ENCODE measurements around the gene IP6K2. TPM values are rescaled to one million over a fixed set of nuclear protein-coding genes. Genes with fewer than 3 reads are reported as not detected.
"Not testable (repeated sequence)": the region's sequence is repeated elsewhere in the genome, so short reads cannot be mapped to it uniquely, and the experiment has no call there.

Gene IP6K2
- total and polyA plus RNA-seq, 2 experiments from 2014 or later, result 97.0 to 97.4 TPM

DNA sequence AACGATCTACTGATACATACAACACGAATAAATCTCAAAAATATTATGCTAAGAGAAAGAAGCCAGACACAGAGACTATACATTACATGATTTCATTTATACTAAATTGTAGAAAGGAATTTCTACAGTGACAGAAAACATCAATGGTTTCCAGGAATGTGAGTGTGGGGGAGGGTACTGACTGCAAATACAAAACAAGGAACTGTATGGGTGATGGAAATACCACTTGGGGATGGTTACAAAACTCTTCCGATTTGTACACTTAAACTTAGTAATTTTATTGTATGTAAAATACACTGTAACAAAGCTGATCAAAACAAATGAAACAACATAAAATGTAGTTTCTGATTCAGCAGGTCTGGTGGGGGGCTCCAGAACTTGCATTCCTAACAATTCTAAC lies 45.8 kb upstream of the IP6K2 start:
- Histone ChIP-seq H2AFZ (no peak overlapping the region), H3F3A (replicated peaks; ENCODE audit: low read depth) (no peaks in the 10 kb centered on the region), H3K4me3 (no peak overlapping the region), H3K36me3 (ENCODE audit: insufficient read depth) (no peaks in the 10 kb centered on the region), H3K9me2 (ENCODE audit: insufficient read depth) (no peaks in the 10 kb centered on the region), H3K27ac (ENCODE audit: low read depth) (no peak overlapping the region), H3K27me3 (ENCODE audit: insufficient read depth) (no peaks in the 10 kb centered on the region), H3K4me1 (ENCODE audit: insufficient read depth) (no peaks in the 10 kb centered on the region), H4K20me1 (replicated peaks; ENCODE audit: insufficient read depth) (no peaks in the 10 kb centered on the region), H3K4me2 (no peak overlapping the region), H3K79me2 (replicated peaks; ENCODE audit: insufficient read depth) (no peaks in the 10 kb centered on the region)
- Mint-ChIP-seq H3K27me3 (ENCODE audit: insufficient read depth, low read depth, poor library complexity) (no peaks in the 10 kb centered on the region), H3K27ac (no peak overlapping the region), H3K4me1 (peaks cover 4% of the 10 kb centered on the region; the same call in 1 of the 3 replicates), H3K9me3 (no peaks in the 10 kb centered on the region), H3K36me3 (ENCODE audit: low read depth) (no peaks in the 10 kb centered on the region), H3K4me3 (no peak overlapping the region)
- no peak for TF ChIP-seq CREB1 (CRISPR knock-in tag; IDR thresholded peaks at IDR 0.05; ENCODE audit: low read depth)
- no peak for TF ChIP-seq EZH2phosphoT487 (IDR thresholded peaks at IDR 0.05; ENCODE audit: unreplicated experiment)
- no peak for TF ChIP-seq POLR2AphosphoS5 (IDR thresholded peaks at IDR 0.05; ENCODE audit: low read depth)
- TF ChIP-seq ZNF114 (CRISPR knock-in tag; IDR thresholded peaks at IDR 0.05), result no peak
- TF ChIP-seq ZNF331 (CRISPR knock-in tag; IDR thresholded peaks at IDR 0.05; ENCODE audit: low read depth), result no peak
- ATAC-seq (no peak), DNase-seq (ENCODE audit: low spot score) (peak; percentile 25)

GRCh38 chr3:48759991-48760540 lies 43.0 kb upstream of the IP6K2 start:
- H4K20me1 ChIP-seq (replicated peaks; ENCODE audit: insufficient read depth); H3K4me2 ChIP-seq; H3K9me3 Mint-ChIP-seq; H3K27me3 Mint-ChIP-seq (ENCODE audit: insufficient read depth, low read depth, poor library complexity); H3K36me3 ChIP-seq (ENCODE audit: insufficient read depth); H3K79me2 ChIP-seq (replicated peaks; ENCODE audit: insufficient read depth); ATAC-seq; H3K27me3 ChIP-seq (ENCODE audit: insufficient read depth); H3K4me3 Mint-ChIP-seq; H3K9me2 ChIP-seq (ENCODE audit: insufficient read depth); DNase-seq (ENCODE audit: low spot score); H3K27ac Mint-ChIP-seq; H3F3A ChIP-seq (replicated peaks; ENCODE audit: low read depth); H3K4me1 ChIP-seq (ENCODE audit: insufficient read depth); H3K36me3 Mint-ChIP-seq (ENCODE audit: low read depth); H2AFZ ChIP-seq; H3K27ac ChIP-seq (ENCODE audit: low read depth); H3K4me3 ChIP-seq; H3K4me1 Mint-ChIP-seq: not testable (repeated sequence)

DNA sequence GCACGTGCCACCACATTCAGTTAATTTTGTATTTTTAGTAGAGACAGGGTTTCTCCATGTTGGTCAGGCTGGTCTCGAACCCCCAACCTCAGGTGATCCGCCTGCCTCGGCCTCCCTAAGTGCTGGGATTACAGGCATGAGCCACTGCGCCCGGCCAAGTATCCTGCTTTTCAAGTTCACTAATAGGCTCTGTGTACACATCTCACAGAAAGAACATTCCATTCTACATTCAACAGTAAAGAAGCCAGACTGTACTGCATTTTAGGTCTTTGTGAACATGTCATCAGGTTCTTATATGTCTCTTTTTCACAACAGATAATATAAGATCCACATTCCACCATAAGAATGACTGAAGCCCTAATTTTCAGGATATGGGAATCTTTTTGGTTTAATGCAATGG lies 42.5 kb upstream of the IP6K2 start:
- H3K9me2 ChIP-seq (ENCODE audit: insufficient read depth); H3K4me2 ChIP-seq; H3K36me3 Mint-ChIP-seq (ENCODE audit: low read depth); ATAC-seq; H3K4me3 Mint-ChIP-seq; H2AFZ ChIP-seq; H3K27ac Mint-ChIP-seq; H3F3A ChIP-seq (replicated peaks; ENCODE audit: low read depth); H3K4me1 Mint-ChIP-seq; H3K27me3 Mint-ChIP-seq (ENCODE audit: insufficient read depth, low read depth, poor library complexity); H3K36me3 ChIP-seq (ENCODE audit: insufficient read depth); H4K20me1 ChIP-seq (replicated peaks; ENCODE audit: insufficient read depth); H3K27ac ChIP-seq (ENCODE audit: low read depth); H3K27me3 ChIP-seq (ENCODE audit: insufficient read depth); H3K9me3 Mint-ChIP-seq; H3K79me2 ChIP-seq (replicated peaks; ENCODE audit: insufficient read depth); H3K4me1 ChIP-seq (ENCODE audit: insufficient read depth); H3K4me3 ChIP-seq; DNase-seq (ENCODE audit: low spot score): not testable (repeated sequence)

DNA sequence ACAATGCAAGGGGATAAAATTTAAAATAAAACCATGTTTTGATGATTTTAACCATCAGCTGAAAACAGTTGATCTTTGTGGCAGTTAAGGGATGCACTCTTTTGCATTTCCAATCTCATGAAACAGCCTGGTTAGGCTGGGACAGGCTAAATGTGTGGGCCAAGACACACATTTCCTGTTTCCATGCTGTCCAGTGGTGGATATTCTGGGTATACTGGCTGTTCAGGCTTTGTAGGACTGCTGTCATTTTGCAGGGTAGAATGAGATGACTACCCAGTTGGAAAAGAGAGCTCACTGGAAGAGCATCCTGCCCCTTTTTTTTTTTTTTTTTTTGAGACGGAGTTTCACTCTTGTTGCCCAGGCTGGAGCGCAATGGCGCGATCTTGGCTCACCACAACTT lies 42.0 kb upstream of the IP6K2 start:
- Histone ChIP-seq H3K27ac (ENCODE audit: low read depth) (no peak overlapping the region), H2AFZ (no peak overlapping the region), H3K4me3 (no peak overlapping the region), H3K27me3 (ENCODE audit: insufficient read depth) (no peaks in the 10 kb centered on the region), H3K4me1 (ENCODE audit: insufficient read depth) (no peaks in the 10 kb centered on the region), H3K4me2 (no peak overlapping the region), H3F3A (replicated peaks; ENCODE audit: low read depth) (no peaks in the 10 kb centered on the region), H3K79me2 (replicated peaks; ENCODE audit: insufficient read depth) (no peaks in the 10 kb centered on the region), H3K36me3 (ENCODE audit: insufficient read depth) (no peaks in the 10 kb centered on the region), H3K9me2 (ENCODE audit: insufficient read depth) (no peaks in the 10 kb centered on the region), H4K20me1 (replicated peaks; ENCODE audit: insufficient read depth) (no peaks in the 10 kb centered on the region)
- H3K27me3 Mint-ChIP-seq (ENCODE audit: insufficient read depth, low read depth, poor library complexity), result no peaks in the 10 kb centered on the region
- DNase-seq (ENCODE audit: low spot score), result no peak
- H3K36me3 Mint-ChIP-seq (ENCODE audit: low read depth), result no peaks in the 10 kb centered on the region
- peaks cover 4% of the 10 kb centered on the region; the same call in 1 of the 3 replicates for H3K4me1 Mint-ChIP-seq
- no peak for ATAC-seq
- H3K9me3 Mint-ChIP-seq, result no peaks in the 10 kb centered on the region
- no peak overlapping the region for H3K27ac Mint-ChIP-seq
- H3K4me3 Mint-ChIP-seq, result no peak overlapping the region
- no peak for TF ChIP-seq CREB1 (CRISPR knock-in tag; IDR thresholded peaks at IDR 0.05; ENCODE audit: low read depth)
- TF ChIP-seq POLR2AphosphoS5 (IDR thresholded peaks at IDR 0.05; ENCODE audit: low read depth), result no peak
- no peak for TF ChIP-seq EZH2 (IDR thresholded peaks at IDR 0.05; ENCODE audit: low read depth, unreplicated experiment)
- no peak for TF ChIP-seq ZNF114 (CRISPR knock-in tag; IDR thresholded peaks at IDR 0.05)
- no peak for TF ChIP-seq NANOG (IDR thresholded peaks at IDR 0.05; ENCODE audit: borderline replicate concordance)
- TF ChIP-seq, protein P1, sequence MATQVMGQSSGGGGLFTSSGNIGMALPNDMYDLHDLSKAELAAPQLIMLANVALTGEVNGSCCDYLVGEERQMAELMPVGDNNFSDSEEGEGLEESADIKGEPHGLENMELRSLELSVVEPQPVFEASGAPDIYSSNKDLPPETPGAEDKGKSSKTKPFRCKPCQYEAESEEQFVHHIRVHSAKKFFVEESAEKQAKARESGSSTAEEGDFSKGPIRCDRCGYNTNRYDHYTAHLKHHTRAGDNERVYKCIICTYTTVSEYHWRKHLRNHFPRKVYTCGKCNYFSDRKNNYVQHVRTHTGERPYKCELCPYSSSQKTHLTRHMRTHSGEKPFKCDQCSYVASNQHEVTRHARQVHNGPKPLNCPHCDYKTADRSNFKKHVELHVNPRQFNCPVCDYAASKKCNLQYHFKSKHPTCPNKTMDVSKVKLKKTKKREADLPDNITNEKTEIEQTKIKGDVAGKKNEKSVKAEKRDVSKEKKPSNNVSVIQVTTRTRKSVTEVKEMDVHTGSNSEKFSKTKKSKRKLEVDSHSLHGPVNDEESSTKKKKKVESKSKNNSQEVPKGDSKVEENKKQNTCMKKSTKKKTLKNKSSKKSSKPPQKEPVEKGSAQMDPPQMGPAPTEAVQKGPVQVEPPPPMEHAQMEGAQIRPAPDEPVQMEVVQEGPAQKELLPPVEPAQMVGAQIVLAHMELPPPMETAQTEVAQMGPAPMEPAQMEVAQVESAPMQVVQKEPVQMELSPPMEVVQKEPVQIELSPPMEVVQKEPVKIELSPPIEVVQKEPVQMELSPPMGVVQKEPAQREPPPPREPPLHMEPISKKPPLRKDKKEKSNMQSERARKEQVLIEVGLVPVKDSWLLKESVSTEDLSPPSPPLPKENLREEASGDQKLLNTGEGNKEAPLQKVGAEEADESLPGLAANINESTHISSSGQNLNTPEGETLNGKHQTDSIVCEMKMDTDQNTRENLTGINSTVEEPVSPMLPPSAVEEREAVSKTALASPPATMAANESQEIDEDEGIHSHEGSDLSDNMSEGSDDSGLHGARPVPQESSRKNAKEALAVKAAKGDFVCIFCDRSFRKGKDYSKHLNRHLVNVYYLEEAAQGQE (IDR thresholded peaks at IDR 0.05; ENCODE audit: unreplicated experiment), result no peak
- no peak for TF ChIP-seq ZNF331 (CRISPR knock-in tag; IDR thresholded peaks at IDR 0.05; ENCODE audit: low read depth)
- no peak for TF ChIP-seq EZH2phosphoT487 (IDR thresholded peaks at IDR 0.05; ENCODE audit: unreplicated experiment)
- no peak for TF ChIP-seq STAT1 (IDR thresholded peaks at IDR 0.05; ENCODE audit: unreplicated experiment)

Measured in GM23338 (cell line).